Measurements from ENCODE around the gene IL10. TPM values are rescaled to one million over a fixed set of nuclear protein-coding genes. Genes with fewer than 3 reads are reported as not detected.

IL10 gene
- total RNA-seq = under 0.01 TPM

DNA sequence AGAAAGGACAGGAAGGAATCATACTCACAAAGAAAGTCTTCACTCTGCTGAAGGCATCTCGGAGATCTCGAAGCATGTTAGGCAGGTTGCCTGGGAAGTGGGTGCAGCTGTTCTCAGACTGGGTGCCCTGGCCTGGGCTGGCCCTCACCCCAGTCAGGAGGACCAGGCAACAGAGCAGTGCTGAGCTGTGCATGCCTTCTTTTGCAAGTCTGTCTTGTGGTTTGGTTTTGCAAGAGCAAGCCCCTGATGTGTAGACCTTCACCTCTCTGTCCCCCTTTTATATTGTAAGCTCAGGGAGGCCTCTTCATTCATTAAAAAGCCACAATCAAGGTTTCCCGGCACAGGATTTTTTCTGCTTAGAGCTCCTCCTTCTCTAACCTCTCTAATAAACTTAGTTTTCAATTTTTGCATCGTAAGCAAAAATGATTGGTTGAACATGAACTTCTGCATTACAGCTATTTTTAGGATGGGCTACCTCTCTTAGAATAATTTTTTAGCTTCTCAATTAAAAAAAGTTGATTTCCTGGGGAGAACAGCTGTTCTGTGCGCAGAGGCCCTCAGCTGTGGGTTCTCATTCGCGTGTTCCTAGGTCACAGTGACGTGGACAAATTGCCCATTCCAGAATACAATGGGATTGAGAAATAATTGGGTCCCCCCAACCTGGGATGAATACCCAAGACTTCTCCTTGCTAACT, at the start of gene IL10:
Gene IL10, minus strand, starts transcription at position 252 of the 695 bp plus-strand sequence. Its CDS starts 59 bp downstream, at position 193.
- peak in 1 of 3 donors; percentile 42 for DNase-seq (ENCODE audit: low read depth in 2 of 3, low spot score in 2 of 3)

DNA sequence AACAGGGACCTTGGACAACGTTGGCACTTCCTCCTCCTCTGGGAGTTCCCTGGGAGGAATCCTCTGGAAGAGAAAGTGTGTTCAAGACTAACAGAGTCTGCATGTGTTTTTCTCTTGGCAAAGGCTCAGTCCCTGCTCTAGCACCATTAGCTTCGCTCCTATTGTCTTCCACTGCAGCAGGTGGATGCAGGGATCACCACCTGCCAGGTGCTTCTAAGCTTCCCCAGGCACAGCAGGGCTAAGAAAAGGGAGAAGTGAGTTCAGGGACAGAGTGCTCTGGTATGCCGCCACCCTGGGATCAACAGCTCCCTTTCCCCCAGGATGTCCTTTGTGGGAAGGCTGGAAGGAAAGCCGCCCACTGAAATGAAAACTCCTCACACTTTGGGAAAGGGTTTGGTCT, 49.2 kb upstream of the IL10 start:
- DNase-seq (ENCODE audit: low read depth in 2 of 3, low spot score in 2 of 3) = no peak

- peak in 2 of 3 donors; percentile 27 to 63 for DNase-seq (ENCODE audit: low read depth in 2 of 3, low spot score in 2 of 3)
These were observed 44.3 kb upstream of the IL10 start for GRCh38 chr1:206816390-206817287.

DNA sequence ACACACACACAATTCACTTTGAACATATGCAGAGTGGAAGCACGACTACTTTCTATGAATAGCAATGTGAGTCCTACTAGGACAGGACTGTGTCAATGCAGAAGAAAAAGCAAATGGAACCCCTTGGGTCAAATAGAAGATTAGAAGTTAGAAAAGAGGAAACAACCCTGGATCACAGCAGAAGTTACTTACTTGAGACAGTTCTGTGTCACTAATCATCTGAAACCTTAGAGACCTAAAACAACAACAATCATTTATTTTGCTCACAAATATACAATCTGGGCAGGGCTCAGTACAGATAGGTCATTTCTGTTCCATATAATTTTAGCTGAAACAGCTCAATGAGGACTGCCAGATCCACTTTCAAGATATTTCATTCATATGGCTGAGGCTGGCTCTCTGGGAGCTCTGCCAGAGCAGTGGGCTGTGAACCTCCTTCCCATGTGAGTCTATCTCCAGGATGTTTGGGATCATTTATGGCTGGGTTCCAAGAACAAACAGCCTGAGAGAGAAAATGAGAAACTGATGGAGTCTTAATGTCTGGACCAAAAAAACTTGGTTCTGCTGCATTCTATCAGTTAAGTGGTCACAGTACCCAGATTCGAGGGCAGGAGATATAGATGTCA, 42.5 kb upstream of the IL10 start:
- DNase-seq (ENCODE audit: low read depth in 2 of 3, low spot score in 2 of 3) = peak in 1 of 3 donors; percentile 19

DNA sequence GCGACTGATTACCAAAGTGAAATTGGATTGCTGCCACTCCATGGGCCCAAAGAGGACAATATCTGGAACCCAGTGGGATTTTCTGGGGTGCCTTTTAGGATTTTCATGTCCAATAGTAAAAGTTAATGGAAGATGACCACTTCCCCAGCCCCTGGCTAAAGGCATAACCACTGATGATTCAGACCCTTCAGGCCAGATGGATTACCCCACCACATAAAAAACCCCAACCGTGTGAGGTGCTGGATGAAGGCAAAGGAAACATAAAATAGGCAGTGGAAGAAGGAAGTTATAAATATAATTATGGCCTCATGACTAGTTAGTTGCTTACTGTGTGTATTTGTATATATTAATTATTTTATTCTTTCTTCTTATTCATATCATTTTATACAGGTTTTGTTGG, 40.2 kb upstream of the IL10 start:
- no peak for DNase-seq (ENCODE audit: low read depth in 2 of 3, low spot score in 2 of 3)

- DNase-seq (ENCODE audit: low read depth in 2 of 3, low spot score in 2 of 3) = peak in 1 of 3 donors; percentile 64
These were observed 37.3 kb upstream of the IL10 start for GRCh38 chr1:206809504-206810084.

- DNase-seq (ENCODE audit: low read depth in 2 of 3, low spot score in 2 of 3) = peak in 2 of 3 donors; percentile 65 to 83
These were observed 36.3 kb upstream of the IL10 start for GRCh38 chr1:206808615-206809014.

- no peak for DNase-seq (ENCODE audit: low read depth in 2 of 3, low spot score in 2 of 3)
These were observed 33.1 kb upstream of the IL10 start for GRCh38 chr1:206805357-206805756.

- no peak for DNase-seq (ENCODE audit: low read depth in 2 of 3, low spot score in 2 of 3)
These were observed 32.0 kb upstream of the IL10 start for GRCh38 chr1:206804156-206804737.

DNA sequence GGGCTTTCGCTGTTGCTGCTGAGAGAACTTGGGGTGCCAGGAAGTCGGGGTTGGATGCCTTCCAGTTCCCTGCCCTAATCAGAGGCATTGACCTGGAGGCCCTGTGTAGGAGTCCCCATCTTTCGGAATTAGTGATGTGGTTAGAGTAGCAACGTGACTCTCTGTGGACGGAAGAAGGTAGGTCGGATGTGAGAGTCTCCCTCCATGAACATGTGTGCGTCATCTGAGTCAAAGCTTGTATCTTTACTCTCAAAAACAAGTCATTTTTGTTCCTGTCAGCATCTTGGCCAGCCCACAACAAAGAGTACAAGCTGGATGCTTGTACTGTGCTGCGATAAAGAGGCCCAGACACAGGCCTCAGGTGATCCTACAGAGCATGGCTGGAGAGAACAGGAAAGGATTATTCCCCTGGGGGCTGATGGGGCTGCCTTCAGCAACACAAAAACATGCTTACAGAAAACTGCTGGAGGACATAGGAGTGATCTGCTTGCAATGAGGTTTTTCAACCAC, 31.0 kb upstream of the IL10 start:
- DNase-seq (ENCODE audit: low read depth in 2 of 3, low spot score in 2 of 3) = peak in 1 of 3 donors; percentile 75

DNA sequence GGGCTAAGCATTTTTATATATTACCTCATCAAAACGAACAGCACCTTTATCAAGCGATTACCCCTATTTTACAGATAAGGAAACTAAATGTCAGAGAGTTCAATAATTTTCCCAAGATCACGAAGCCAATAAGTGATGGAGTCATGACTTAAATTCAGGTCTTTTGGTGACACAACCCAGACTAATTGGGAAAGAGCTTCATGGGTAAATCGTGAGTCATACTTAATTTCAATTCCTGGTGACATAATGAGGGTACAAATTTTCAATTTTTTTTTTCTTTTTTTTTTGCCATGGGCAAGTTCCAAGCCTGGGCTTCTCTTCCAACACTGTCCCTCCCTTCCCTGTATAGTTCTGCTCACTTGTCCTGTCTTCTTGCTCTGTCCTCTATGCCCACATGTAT, 30.1 kb upstream of the IL10 start:
- no peak for DNase-seq (ENCODE audit: low read depth in 2 of 3, low spot score in 2 of 3)

DNA sequence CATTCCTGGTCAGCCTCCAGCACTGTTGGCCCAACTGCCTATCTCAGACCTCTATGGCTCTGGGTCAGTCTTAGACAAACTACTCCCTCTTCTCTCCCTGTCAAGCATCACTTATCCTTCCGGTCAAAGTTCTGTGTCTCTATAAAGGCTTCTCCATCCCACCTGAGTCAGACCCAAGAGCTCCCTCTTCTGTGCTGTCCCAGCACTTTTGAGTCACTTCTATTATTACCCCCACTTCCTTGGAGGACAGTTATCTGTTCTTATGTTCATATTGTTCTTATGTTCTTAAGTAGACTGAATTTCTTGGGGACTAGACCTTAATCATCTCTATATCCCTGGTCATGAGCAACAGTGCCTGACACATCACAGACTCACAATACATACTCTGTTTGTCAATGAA, 29.2 kb upstream of the IL10 start:
- peak in 1 of 3 donors; percentile 27 for DNase-seq (ENCODE audit: low read depth in 2 of 3, low spot score in 2 of 3)

- no peak for DNase-seq (ENCODE audit: low read depth in 2 of 3, low spot score in 2 of 3)
These were observed 28.6 kb upstream of the IL10 start for GRCh38 chr1:206800891-206801290.

DNA sequence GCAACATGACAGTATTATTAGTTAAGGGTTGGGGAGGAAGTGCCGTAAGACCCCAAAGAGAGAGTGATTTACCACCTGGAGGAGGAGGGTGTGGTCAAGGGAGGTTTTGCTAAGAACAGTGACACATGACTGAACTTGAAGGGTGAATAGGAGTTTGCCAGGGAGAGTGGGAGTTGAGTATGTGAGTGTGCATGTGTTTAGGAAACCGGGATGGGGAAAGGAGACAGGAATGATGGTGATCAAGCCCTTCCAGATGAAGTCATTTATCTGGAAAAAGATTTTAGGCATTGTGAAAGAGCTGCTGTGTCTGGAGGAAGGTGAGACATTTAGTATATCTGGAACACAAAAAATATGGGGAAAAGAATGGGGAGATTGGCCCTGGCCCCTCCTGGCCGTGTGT, 28.1 kb upstream of the IL10 start:
- no peak for DNase-seq (ENCODE audit: low read depth in 2 of 3, low spot score in 2 of 3)

DNA sequence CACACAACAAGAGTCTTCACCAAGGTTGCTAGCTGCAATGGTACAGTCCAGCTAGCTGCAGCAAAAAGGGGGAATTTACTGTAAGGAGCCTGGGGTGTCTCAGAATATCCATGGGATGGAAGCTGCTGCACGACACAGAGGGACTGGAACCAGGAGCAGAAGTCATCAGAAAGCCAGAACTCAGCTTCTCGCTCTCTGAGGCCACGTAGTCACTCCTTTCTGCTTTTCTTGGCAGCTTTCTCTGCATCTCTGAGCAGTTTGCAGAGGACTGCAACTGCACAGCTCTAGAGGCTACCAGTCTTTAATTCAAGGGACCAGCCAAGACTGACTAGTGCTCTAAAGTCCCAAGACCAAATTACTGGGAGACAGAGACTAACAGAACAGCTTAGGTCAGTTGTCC, 27.0 kb upstream of the IL10 start:
- DNase-seq (ENCODE audit: low read depth in 2 of 3, low spot score in 2 of 3) = no peak

GRCh38 chr1:206798384-206798996, 26.2 kb upstream of the IL10 start:
- no peak for DNase-seq (ENCODE audit: low read depth in 2 of 3, low spot score in 2 of 3)

DNA sequence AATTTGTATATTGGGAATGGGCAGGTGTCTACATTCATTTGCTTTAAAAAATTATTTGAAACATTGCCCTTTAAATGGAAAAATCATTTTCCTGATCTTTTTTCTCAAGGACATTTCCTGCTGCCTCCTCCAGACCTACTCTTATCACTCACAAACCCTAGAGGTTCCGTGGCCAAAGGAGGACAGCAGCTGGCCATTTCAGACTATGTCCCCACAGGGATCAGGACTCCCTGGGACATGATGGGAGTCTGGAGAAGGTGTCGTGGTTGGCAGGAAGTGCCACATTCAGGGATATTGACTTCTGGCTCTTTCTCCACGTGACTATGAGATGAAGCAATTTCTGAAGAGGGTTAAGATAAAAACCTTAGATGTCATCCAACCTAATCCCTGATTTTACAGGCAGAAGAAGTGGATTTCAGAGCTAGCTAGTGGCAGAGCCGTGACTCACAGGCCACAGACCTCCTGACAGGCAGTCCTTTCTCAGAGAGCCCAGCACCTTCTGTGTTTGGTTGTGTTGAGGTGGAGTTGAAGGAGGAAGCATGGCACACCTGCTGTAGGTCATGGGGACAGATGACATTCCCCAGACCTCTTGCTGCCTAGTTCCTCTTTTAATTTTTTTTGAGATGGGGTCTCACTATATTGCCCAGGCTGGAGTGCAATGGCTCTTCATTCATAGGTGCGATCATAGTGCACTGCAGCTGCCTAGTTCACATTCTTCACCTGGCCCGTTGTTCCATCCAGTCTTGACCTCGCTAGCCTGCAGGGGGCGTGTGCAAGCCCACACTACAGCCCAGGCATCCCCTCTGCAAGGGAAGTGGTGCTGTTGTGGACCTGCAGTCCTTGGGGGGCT, 25.5 kb upstream of the IL10 start:
- peak in 2 of 3 donors; percentile 46 to 59 for DNase-seq (ENCODE audit: low read depth in 2 of 3, low spot score in 2 of 3)

- no peak for DNase-seq (ENCODE audit: low read depth in 2 of 3, low spot score in 2 of 3)
These were observed 24.7 kb upstream of the IL10 start for GRCh38 chr1:206796981-206797402.

GRCh38 chr1:206796116-206796515, 23.8 kb upstream of the IL10 start:
- DNase-seq (ENCODE audit: low read depth in 2 of 3, low spot score in 2 of 3) = no peak
